Body of pancreas (tissue), 4 donors: Measurements from ENCODE around the gene RBM4.
"Not testable (repeated sequence)": the region's sequence is repeated elsewhere in the genome, so short reads cannot be mapped to it uniquely, and the experiment has no call there.

Experiments
- CTCF ChIP-seq, 7 experiments: fragments of 450-650 bp in 4 of 7; fragments of 200-600 bp in 3 of 7; sonication (generic) in 3 of 7; IDR thresholded peaks; one replicate each; pipeline ENCODE4 v1.5.1; 2016 to 2019; ENCODE audit warnings: antibody characterized with exemption in 7 of 7
- POLR2A ChIP-seq, 3 donors: fragments of 450-650 bp; IDR thresholded peaks; one replicate each; pipeline ENCODE4 v1.6.1; 2016; ENCODE audit warnings: antibody characterized with exemption in 3 of 3, mild to moderate bottlenecking in 2 of 3

GRCh38 chr11:66639814-66640340, 1.4 kb downstream of the RBM4 start:
- TF ChIP-seq CTCF, POLR2A (IDR thresholded peaks at IDR 0.05): not testable (repeated sequence)
